SU-DHL-6 (cell line): ENCODE measurements around the gene ACYP1.

Experiments used
- H2AFZ ChIP-seq: fragments of 200-600 bp; sonication (generic); 2 replicates; pipeline ENCODE4 v1.6.1; 2014; ENCODE audit warnings: low read depth, mild to moderate bottlenecking, moderate library complexity, mixed read lengths, antibody characterized with exemption, low read length; ENCODE audit not compliant: severe bottlenecking
- H3F3A ChIP-seq: fragments of 200-600 bp; shearing (Covaris generic); 2 replicates; pipeline ENCODE4 v1.6.0; 2016; ENCODE audit warnings: antibody characterized with exemption, mild to moderate bottlenecking; ENCODE audit not compliant: insufficient read depth
- H3K27ac ChIP-seq: fragments of 200-600 bp; sonication (generic); 2 replicates; pipeline ENCODE4 v1.5.1; 2016; ENCODE audit warnings: low read depth, mild to moderate bottlenecking, low read length, moderate library complexity, mixed read lengths
- H3K27me3 ChIP-seq: fragments of 200-600 bp; sonication (generic), shearing (Covaris generic); 2 replicates; pipeline ENCODE4 v1.6.0; 2014; ENCODE audit warnings: mild to moderate bottlenecking, low read length
- H3K36me3 ChIP-seq: fragments of 200-600 bp; sonication (generic); 2 replicates; pipeline ENCODE4 v1.6.1; 2014; ENCODE audit warnings: mild to moderate bottlenecking, low read length, mixed read lengths
- H3K4me2 ChIP-seq: fragments of 300-600, 200-600 bp; shearing (Covaris generic), sonication (generic); 2 replicates; pipeline ENCODE4 v1.6.0; 2014; ENCODE audit warnings: low read length, low read depth, mild to moderate bottlenecking; ENCODE audit not compliant: poor library complexity, severe bottlenecking
- H3K4me3 ChIP-seq: fragments of 200-600 bp; sonication (generic); 2 replicates; pipeline ENCODE4 v1.5.1; 2014; ENCODE audit warnings: antibody characterized with exemption, low read length, mild to moderate bottlenecking, mixed read lengths; ENCODE audit not compliant: insufficient read depth, poor library complexity, severe bottlenecking
- H3K79me2 ChIP-seq: fragments of 200-600 bp; sonication (generic); 2 replicates; pipeline ENCODE4 v1.6.1; 2014; ENCODE audit warnings: mild to moderate bottlenecking, low read length, moderate library complexity; ENCODE audit not compliant: insufficient read depth
- H3K9ac ChIP-seq: fragments of 200-600 bp; sonication (generic); 2 replicates; pipeline ENCODE4 v1.7.0; 2014; ENCODE audit warnings: mild to moderate bottlenecking, low read length
- H3K9me2 ChIP-seq: fragments of 200-600 bp; sonication (generic); replicated peaks from 2 replicates; pipeline ENCODE4 v1.6.1; 2014; ENCODE audit warnings: low read length; ENCODE audit not compliant: insufficient read depth
- H3K9me3 ChIP-seq: fragments of 200-600 bp; sonication (generic); 2 replicates; pipeline ENCODE4 v1.6.1; 2014; ENCODE audit warnings: low read length, mixed read lengths; ENCODE audit not compliant: insufficient read depth
- H4K20me1 ChIP-seq: fragments of 200-600 bp; sonication (generic); 2 replicates; pipeline ENCODE4 v1.6.1; 2014; ENCODE audit warnings: low read depth, mild to moderate bottlenecking, antibody characterized with exemption, low read length, moderate library complexity, mixed read lengths
- CTCF ChIP-seq: fragments of 200-600 bp; sonication (generic); IDR thresholded peaks from one replicate; pipeline ENCODE4 v1.5.1; 2017; ENCODE audit warnings: antibody characterized with exemption, mild to moderate bottlenecking, low read length, moderate library complexity; ENCODE audit not compliant: insufficient read depth, poor library complexity, severe bottlenecking
- EZH2phosphoT487 ChIP-seq: fragments of 200-600 bp; sonication (generic), shearing (Covaris generic); conservative IDR thresholded peaks from 2 replicates; pipeline ENCODE4 v1.6.1; 2018; ENCODE audit warnings: mild to moderate bottlenecking, antibody characterized with exemption, low read length, moderate library complexity, mixed read lengths

The ACYP1 gene

GRCh38 chr14:75030147-75030546 lies 33.7 kb downstream of the ACYP1 start:
- Histone ChIP-seq H3F3A (no peaks in the 10 kb centered on the region), H3K9me2 (no peaks in the 10 kb centered on the region), H3K4me2 (no peak overlapping the region), H3K36me3 (peaks cover 11% of the 10 kb centered on the region; the same call in 1 of the 2 replicates), H3K9me3 (no peaks in the 10 kb centered on the region), H2AFZ (no peak overlapping the region), H3K9ac (no peak overlapping the region), H3K27me3 (no peaks in the 10 kb centered on the region), H3K27ac (no peak overlapping the region), H3K79me2 (no peaks in the 10 kb centered on the region), H3K4me3 (no peak overlapping the region), H4K20me1 (no peaks in the 10 kb centered on the region)
- TF ChIP-seq CTCF = no peak
- TF ChIP-seq EZH2phosphoT487 = no peak

DNA sequence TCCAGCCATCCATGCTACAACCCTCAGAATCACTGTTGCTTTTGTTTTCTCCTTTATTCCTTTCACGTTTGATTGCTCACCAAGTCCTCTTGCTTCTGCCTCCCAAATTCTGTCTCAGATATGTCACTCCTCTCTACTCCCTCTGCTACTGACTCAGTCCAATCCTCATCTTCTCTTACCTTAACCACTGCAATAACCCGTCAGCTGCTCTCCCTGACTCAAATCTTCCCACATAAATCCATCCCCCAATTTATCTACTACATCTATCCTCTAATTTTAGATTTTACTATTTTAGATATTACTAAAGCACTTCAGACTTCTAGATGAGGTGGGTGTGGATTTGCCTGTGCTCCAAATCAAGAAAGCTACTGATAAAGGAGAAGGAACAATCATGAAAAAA lies 37.9 kb downstream of the ACYP1 start:
- no peak overlapping the region for H3K4me3 ChIP-seq
- no peaks in the 10 kb centered on the region for H3K9me3 ChIP-seq
- H3K79me2 ChIP-seq = no peaks in the 10 kb centered on the region
- H3K27ac ChIP-seq = no peak overlapping the region
- no peak overlapping the region for H3K4me2 ChIP-seq
- H3K9me2 ChIP-seq = no peaks in the 10 kb centered on the region
- H4K20me1 ChIP-seq = no peaks in the 10 kb centered on the region
- no peaks in the 10 kb centered on the region; the same call in 1 of the 2 replicates for H3F3A ChIP-seq
- no peak overlapping the region for H2AFZ ChIP-seq
- no peak overlapping the region for H3K9ac ChIP-seq
- no peak for TF ChIP-seq EZH2phosphoT487
- no peak for TF ChIP-seq CTCF
- H3K27me3 ChIP-seq = no peaks in the 10 kb centered on the region
- peaks cover 24% of the 10 kb centered on the region; the same call in 1 of the 2 replicates for H3K36me3 ChIP-seq

- H3K9ac ChIP-seq = no peak overlapping the region
- no peaks in the 10 kb centered on the region for H3K9me3 ChIP-seq
- TF ChIP-seq CTCF = no peak
- no peak for TF ChIP-seq EZH2phosphoT487
- H3K4me3 ChIP-seq = no peak overlapping the region
- no peaks in the 10 kb centered on the region for H3K79me2 ChIP-seq
- H3K27ac ChIP-seq = no peak overlapping the region
- H2AFZ ChIP-seq = no peak overlapping the region
- H4K20me1 ChIP-seq = no peaks in the 10 kb centered on the region
- no peaks in the 10 kb centered on the region; the same call in 1 of the 2 replicates for H3F3A ChIP-seq
- no peak overlapping the region for H3K4me2 ChIP-seq
- no peaks in the 10 kb centered on the region for H3K9me2 ChIP-seq
- H3K27me3 ChIP-seq = no peaks in the 10 kb centered on the region
- peaks cover 21% of the 10 kb centered on the region; the same call in 1 of the 2 replicates for H3K36me3 ChIP-seq
These were observed 38.7 kb downstream of the ACYP1 start for GRCh38 chr14:75025082-75025481.
